ACC112 (cell line): ENCODE data around the gene PCMTD2.
"Not testable (repeated sequence)": the region's sequence is repeated elsewhere in the genome, so short reads cannot be mapped to it uniquely, and the experiment has no call there.

Experiments used
- H2AFZ ChIP-seq: fragments of 200-600 bp; sonication (generic); one replicate; pipeline ENCODE4 v1.6.0; 2017; ENCODE audit warnings: antibody characterized with exemption, low read length; ENCODE audit not compliant: unreplicated experiment
- H3K27ac ChIP-seq: fragments of 200-600 bp; sonication (generic); 2 replicates; pipeline ENCODE4 v1.5.1; 2014; ENCODE audit warnings: low read depth, mild to moderate bottlenecking, antibody characterized with exemption, low read length, moderate library complexity
- H3K27me3 ChIP-seq: fragments of 200-600 bp; sonication (generic); 2 replicates; pipeline ENCODE4 v1.6.1; 2014; ENCODE audit warnings: mild to moderate bottlenecking, antibody characterized with exemption, low read length, moderate library complexity, mixed read lengths; ENCODE audit not compliant: insufficient read depth
- H3K36me3 ChIP-seq: fragments of 200-600 bp; sonication (generic); 2 replicates; pipeline ENCODE4 v1.6.1; 2016; ENCODE audit warnings: mild to moderate bottlenecking, antibody characterized with exemption, low read length, moderate library complexity, mixed read lengths; ENCODE audit not compliant: insufficient read depth
- H3K4me1 ChIP-seq: fragments of 200-600 bp; sonication (generic); one replicate; pipeline ENCODE4 v1.6.1; 2016; ENCODE audit warnings: low read length, mixed read lengths; ENCODE audit not compliant: insufficient read depth, unreplicated experiment, control insufficient read depth
- H3K4me3 ChIP-seq: fragments of 200-600 bp; sonication (generic); 2 replicates; pipeline ENCODE4 v1.5.1; 2014; ENCODE audit warnings: mild to moderate bottlenecking, low read depth, low read length
- H3K79me2 ChIP-seq: fragments of 200-600 bp; sonication (generic); one replicate; pipeline ENCODE4 v1.6.0; 2016; ENCODE audit warnings: low read length; ENCODE audit not compliant: control insufficient read depth, unreplicated experiment, insufficient read depth

PCMTD2 gene

GRCh38 chr20:64231621-64232550 lies 23.7 kb upstream of the PCMTD2 start:
- no peak overlapping the region for H3K27ac ChIP-seq
- no peaks in the 10 kb centered on the region for H3K36me3 ChIP-seq
- no peaks in the 10 kb centered on the region for H3K27me3 ChIP-seq
- H3K4me1 ChIP-seq: no peaks in the 10 kb centered on the region
- no peak overlapping the region for H3K4me3 ChIP-seq
- H2AFZ ChIP-seq: no peak overlapping the region
- no peaks in the 10 kb centered on the region for H3K79me2 ChIP-seq

- H3K27ac ChIP-seq: no peak overlapping the region
- no peaks in the 10 kb centered on the region for H3K4me1 ChIP-seq
- no peaks in the 10 kb centered on the region for H3K79me2 ChIP-seq
- H2AFZ ChIP-seq: no peak overlapping the region
- H3K4me3 ChIP-seq: no peak overlapping the region
- no peaks in the 10 kb centered on the region for H3K27me3 ChIP-seq
- H3K36me3 ChIP-seq: no peaks in the 10 kb centered on the region
These were observed 22.8 kb upstream of the PCMTD2 start for GRCh38 chr20:64232794-64233193.

DNA sequence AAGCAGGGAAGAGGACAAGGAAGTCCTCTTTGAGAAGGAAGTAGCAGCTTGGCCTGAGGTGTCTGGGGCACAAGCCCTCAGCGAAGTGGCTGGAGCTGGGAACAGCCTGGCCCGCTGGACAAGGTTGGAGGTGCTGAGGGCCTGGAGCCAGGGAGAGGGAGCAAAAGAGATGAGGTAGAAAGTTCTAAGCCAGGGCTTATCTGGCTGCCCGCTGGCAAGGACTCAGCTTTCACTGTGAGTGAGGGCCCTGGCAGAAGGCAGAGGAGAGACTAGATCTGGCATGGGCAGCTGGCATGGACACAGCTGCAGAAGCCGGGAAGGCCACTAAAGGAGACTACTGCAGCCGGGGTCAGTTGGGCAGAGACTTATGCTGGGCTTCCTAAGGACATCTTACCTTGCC lies 21.8 kb upstream of the PCMTD2 start:
- no peak overlapping the region for H3K27ac ChIP-seq
- H3K4me1 ChIP-seq: no peaks in the 10 kb centered on the region
- no peaks in the 10 kb centered on the region for H3K27me3 ChIP-seq
- H2AFZ ChIP-seq: no peak overlapping the region
- no peaks in the 10 kb centered on the region for H3K79me2 ChIP-seq
- no peak overlapping the region for H3K4me3 ChIP-seq
- H3K36me3 ChIP-seq: no peaks in the 10 kb centered on the region

- Histone ChIP-seq H3K4me1 (no peaks in the 10 kb centered on the region), H3K27me3 (no peaks in the 10 kb centered on the region), H3K27ac (no peak overlapping the region), H3K79me2 (no peaks in the 10 kb centered on the region), H3K4me3 (no peak overlapping the region), H3K36me3 (no peaks in the 10 kb centered on the region), H2AFZ (no peak overlapping the region)
These were observed 21.2 kb upstream of the PCMTD2 start for GRCh38 chr20:64234291-64234791.

GRCh38 chr20:64234921-64235565 lies 20.5 kb upstream of the PCMTD2 start:
- H3K79me2 ChIP-seq, H3K27ac ChIP-seq, H3K4me1 ChIP-seq, H2AFZ ChIP-seq, H3K4me3 ChIP-seq, H3K27me3 ChIP-seq, H3K36me3 ChIP-seq: not testable (repeated sequence)

- Histone ChIP-seq H2AFZ (no peak overlapping the region), H3K27ac (no peak overlapping the region), H3K4me1 (no peaks in the 10 kb centered on the region), H3K36me3 (no peaks in the 10 kb centered on the region), H3K4me3 (no peak overlapping the region), H3K79me2 (no peaks in the 10 kb centered on the region), H3K27me3 (no peaks in the 10 kb centered on the region)
These were observed 19.1 kb upstream of the PCMTD2 start for GRCh38 chr20:64236137-64237088.

DNA sequence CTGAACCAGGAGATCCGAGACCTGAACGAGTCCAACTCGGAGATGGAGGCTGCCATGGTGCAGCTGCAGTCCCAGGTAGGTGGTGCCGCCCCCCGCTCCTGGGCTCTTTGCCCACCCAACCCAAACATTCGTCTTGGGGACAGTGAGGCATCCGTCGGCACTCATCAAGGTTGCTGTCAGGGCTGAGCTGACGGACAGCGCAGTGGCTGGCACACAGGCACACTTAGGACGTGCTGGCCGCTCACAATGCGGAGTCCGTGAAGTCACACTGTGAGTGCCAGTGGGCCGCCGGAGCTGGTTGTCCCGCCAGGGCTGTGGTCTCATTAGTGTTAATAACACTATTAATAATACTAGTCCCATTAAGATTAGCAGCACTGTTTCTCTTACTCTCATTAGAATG lies 18.2 kb upstream of the PCMTD2 start:
- H3K79me2 ChIP-seq: no peaks in the 10 kb centered on the region
- no peaks in the 10 kb centered on the region for H3K27me3 ChIP-seq
- H3K4me3 ChIP-seq: no peak overlapping the region
- H2AFZ ChIP-seq: no peak overlapping the region
- no peaks in the 10 kb centered on the region for H3K4me1 ChIP-seq
- no peak overlapping the region for H3K27ac ChIP-seq
- no peaks in the 10 kb centered on the region for H3K36me3 ChIP-seq

DNA sequence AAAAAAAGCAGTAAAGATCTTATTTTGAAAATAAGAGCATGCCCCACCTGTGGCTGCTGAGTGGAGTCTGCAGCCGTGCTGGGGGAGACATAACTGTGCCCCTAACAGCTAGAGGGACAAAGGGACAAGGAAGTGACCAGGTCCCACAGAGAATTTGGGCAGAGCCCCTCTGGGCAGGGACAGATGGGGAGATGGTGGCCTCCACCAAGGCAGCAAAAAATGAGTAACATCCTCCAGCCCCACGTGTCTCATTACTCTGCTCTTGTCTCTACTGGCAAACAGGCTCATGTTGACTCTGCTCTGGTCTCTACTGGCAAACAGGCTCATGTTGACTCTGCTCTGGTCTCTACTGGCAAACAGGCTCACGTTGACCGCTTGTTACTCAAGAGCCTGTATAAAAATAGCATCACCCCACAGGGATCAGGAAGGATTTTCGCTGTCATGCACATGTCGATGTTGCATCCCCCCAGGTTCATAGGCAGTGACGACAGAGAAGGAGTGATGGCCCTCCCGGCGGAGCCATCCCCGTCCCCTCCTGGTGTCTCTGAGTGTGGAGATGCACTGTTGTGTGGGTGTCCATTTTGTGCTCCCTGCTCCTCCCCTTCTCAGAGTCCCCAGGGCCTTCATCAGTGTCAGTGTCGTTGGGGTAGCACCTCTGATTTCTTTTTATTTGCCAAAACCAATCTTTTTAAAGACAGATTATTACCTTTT lies 17.3 kb upstream of the PCMTD2 start:
- no peaks in the 10 kb centered on the region for H3K4me1 ChIP-seq
- no peak overlapping the region for H3K4me3 ChIP-seq
- H3K36me3 ChIP-seq: no peaks in the 10 kb centered on the region
- H3K27me3 ChIP-seq: no peaks in the 10 kb centered on the region
- H3K27ac ChIP-seq: no peak overlapping the region
- H2AFZ ChIP-seq: no peak overlapping the region
- no peaks in the 10 kb centered on the region for H3K79me2 ChIP-seq

- H3K27me3 ChIP-seq: no peaks in the 10 kb centered on the region
- H3K27ac ChIP-seq: no peak overlapping the region
- H3K36me3 ChIP-seq: no peaks in the 10 kb centered on the region
- no peaks in the 10 kb centered on the region for H3K79me2 ChIP-seq
- H2AFZ ChIP-seq: no peak overlapping the region
- H3K4me3 ChIP-seq: no peak overlapping the region
- no peaks in the 10 kb centered on the region for H3K4me1 ChIP-seq
These were observed 16.6 kb upstream of the PCMTD2 start for GRCh38 chr20:64238851-64239387.
